Transverse colon (tissue), 3 donors: Measurements from ENCODE around the gene ZNF444.

ENCODE experiments used
- POLR2A ChIP-seq: fragments of 450-650 bp; IDR thresholded peaks from one replicate; pipeline ENCODE4 v1.6.1; 2016; ENCODE audit warnings: antibody characterized with exemption, mild to moderate bottlenecking, moderate library complexity
- POLR2AphosphoS5 ChIP-seq, 3 donors: sonication (generic); formaldehyde crosslinking; IDR thresholded peaks; one replicate each; pipeline ENCODE4 v1.6.1; 2016; ENCODE audit warnings: antibody characterized with exemption in 3 of 3

GRCh38 chr19:56125806-56126590, 15.1 kb upstream of the ZNF444 start:
- TF ChIP-seq POLR2AphosphoS5 (IDR thresholded peaks at IDR 0.05), result peak in 1 of 3 donors; percentile 6
- TF ChIP-seq POLR2A, result no peak
